K562 (cell line): ENCODE measurements around the gene KCTD6. TPM values are rescaled to one million over a fixed set of nuclear protein-coding genes. Genes with fewer than 3 reads are reported as not detected.

Source experiments
- ATAC-seq: fragments of 200-7000 bp; cut with Tn5 transposase; 3 replicates; pipeline ENCODE4 v1.9.1; 2020; ENCODE audit warnings: moderate library complexity
- BruUV-seq: library from RNA; stranded (reverse); fragments of 400-500 nt; replicated peaks from 2 replicates; lab custom pipeline; 2021; lab: Mats Ljungman, UMichigan
- CTCF ChIA-PET: fragments of 300-600 bp; formaldehyde crosslinking; extraction: SDS; loops from one replicate; lab custom pipeline; 2021; ENCODE audit warnings: low intra/inter-chr PET ratio; lab: Yijun Ruan, JAX
- POLR2A ChIA-PET: fragments of 300-600, 350-650 bp; sonication (Branson Sonifier 250); formaldehyde crosslinking; extraction: SDS; loops from one replicate; lab custom pipeline; 2021; ENCODE audit warnings: antibody characterized with exemption, inconsistent platforms; lab: Yijun Ruan, JAX
- DNase-seq, 4 experiments: peaks; one replicate each; pipeline versions ENCODE4 v3.0.0 to v3.0.0-alpha.2; 2011 to 2018; ENCODE audit warnings: low spot score in 3 of 4, mixed read lengths in 3 of 4; ENCODE audit errors: extremely low read depth in 1 of 4
- FAIRE-seq: peaks from 2 replicates; lab custom pipeline; 2011; peaks lifted over from hg19 to GRCh38; lab: Jason Lieb, UNC
- H2AFZ ChIP-seq: 2 replicates; pipeline ENCODE4 v1.6.0; 2011; ENCODE audit warnings: low read depth, low read length, control low read depth, inconsistent platforms
- H3K27ac ChIP-seq: fragments of 200-600 bp; 3 replicates; pipeline ENCODE4 v1.8.0; 2011; ENCODE audit warnings: low read depth, mild to moderate bottlenecking, control low read depth, inconsistent platforms, low read length, moderate library complexity, mixed read lengths; ENCODE audit errors: extremely low read depth
- H3K27me3 ChIP-seq, 2 experiments: fragments of 300-600 bp in 1 of 2; 2 replicates in 1 of 2; 3 replicates in 1 of 2; pipeline versions ENCODE4 v1.6.0 to v1.8.0; 2011; ENCODE audit warnings: inconsistent platforms in 2 of 2, low read length in 2 of 2, mild to moderate bottlenecking in 1 of 2, mixed read lengths in 1 of 2, moderate library complexity in 1 of 2; ENCODE audit not compliant: control insufficient read depth in 2 of 2, insufficient read depth in 2 of 2
- H3K36me3 ChIP-seq: fragments of 300-600 bp; 3 replicates; pipeline ENCODE4 v1.8.0; 2011; ENCODE audit warnings: mild to moderate bottlenecking, low read length, inconsistent platforms; ENCODE audit not compliant: control insufficient read depth, insufficient read depth
- H3K4me1 ChIP-seq, 2 experiments: fragments of 200-600 bp in 1 of 2; replicated peaks in 1 of 2; 2 replicates in 1 of 2; 3 replicates in 1 of 2; pipeline versions ENCODE4 v1.5.1 to v1.8.0; 2011; ENCODE audit warnings: inconsistent platforms in 2 of 2, low read length in 2 of 2, mild to moderate bottlenecking in 1 of 2, mixed read lengths in 1 of 2, moderate library complexity in 1 of 2; ENCODE audit not compliant: control insufficient read depth in 2 of 2, insufficient read depth in 2 of 2
- H3K4me2 ChIP-seq: 2 replicates; pipeline ENCODE4 v1.6.1; 2011; ENCODE audit warnings: low read length, control low read depth, inconsistent platforms, mixed read lengths; ENCODE audit not compliant: insufficient read depth
- H3K4me3 ChIP-seq: fragments of 200-600 bp; sonication (generic), shearing (Covaris generic); 2 replicates; pipeline ENCODE4 v1.5.1; 2016; ENCODE audit warnings: control low read depth, inconsistent platforms
- H3K79me2 ChIP-seq: fragments of 200-600 bp; 3 replicates; pipeline ENCODE4 v1.8.0; 2011; ENCODE audit warnings: low read length, inconsistent platforms; ENCODE audit not compliant: control insufficient read depth, insufficient read depth
- H3K9ac ChIP-seq, 2 experiments: 2 replicates each; pipeline versions ENCODE4 v1.6.0 to v1.6.1; 2011; ENCODE audit warnings: low read depth in 2 of 2, low read length in 2 of 2, control low read depth in 1 of 2, inconsistent platforms in 1 of 2, mild to moderate bottlenecking in 1 of 2, mixed read lengths in 1 of 2; ENCODE audit not compliant: insufficient read depth in 1 of 2
- H3K9me1 ChIP-seq: one replicate; pipeline ENCODE4 v1.6.0; 2011; ENCODE audit warnings: inconsistent platforms, mild to moderate bottlenecking, low read length, moderate library complexity; ENCODE audit not compliant: control insufficient read depth, insufficient read depth
- H3K9me3 ChIP-seq: replicated peaks from 2 replicates; pipeline ENCODE4 v1.5.1; 2011; ENCODE audit warnings: low read depth, low read length, inconsistent platforms; ENCODE audit not compliant: control insufficient read depth, insufficient read depth
- H4K20me1 ChIP-seq: replicated peaks from 2 replicates; pipeline ENCODE4 v1.6.1; 2011; ENCODE audit warnings: low read length, inconsistent platforms, mixed read lengths; ENCODE audit not compliant: control insufficient read depth, insufficient read depth
- MEF2A ChIP-seq: IDR thresholded peaks from 2 replicates; pipeline ENCODE4 v1.6.1; 2011; ENCODE audit warnings: low read depth, mild to moderate bottlenecking, low read length, moderate library complexity; ENCODE audit not compliant: control insufficient read depth
- PBX2 ChIP-seq, 2 experiments: IDR thresholded peaks in 1 of 2; conservative IDR thresholded peaks in 1 of 2; 2 replicates each; pipeline ENCODE4 v1.6.1; 2016; ENCODE audit warnings: low read depth in 2 of 2, mild to moderate bottlenecking in 1 of 2, missing compliant biosample characterization in 1 of 2, missing genetic modification characterization in 1 of 2, moderate library complexity in 1 of 2
- WGBS: fragments of 100-300 bp; shearing (Covaris generic); methylation state at CpG from one replicate; pipeline ENCODE4 v1.1.6; 2016; ENCODE audit warnings: low coverage, mixed read lengths; ENCODE audit not compliant: insufficient coverage; ENCODE audit errors: missing lambda C conversion rate; 5-methylcytosine and 5-hydroxymethylcytosine counted together
- in situ Hi-C: fragments of 300-500 bp; cut with MboI; formaldehyde crosslinking; loops from 4 replicates; pipeline ENCODE4 v1.15.0; 2018; ENCODE audit warnings: inconsistent platforms, mixed read lengths
- intact Hi-C: fragments of 100-400 bp; cut with micrococcal nuclease; formaldehyde crosslinking; loops from 2 replicates; pipeline ENCODE4 v1.14.2; 2022
- polyA plus RNA-seq, 8 experiments: library from polyadenylated mRNA; depleted of rRNA in 4 of 8; stranded (reverse) in 5 of 8; unstranded in 3 of 8; fragments of >200 nt; fragmentation: Nextera tagmentation in 2 of 8; fragmentation: Illumina TruSeq in 1 of 8; extraction: Ambion mirVana in 2 of 8; extraction: Trizol in 1 of 8; gene quantifications; 2 replicates each; pipeline versions ENCODE4 v1.2.1 to v1.2.3, GENCODE V29; 2011 to 2014; ENCODE audit warnings: inconsistent platforms in 1 of 8, missing spikeins in 1 of 8
- total RNA-seq, 7 experiments: library from RNA; depleted of rRNA in 6 of 7; stranded (reverse); fragments of >200 nt in 6 of 7; fragmentation: Illumina TruSeq in 2 of 7; extraction: Trizol in 2 of 7; gene quantifications; 2 replicates each; pipeline versions ENCODE4 v1.2.1 to v1.2.3, GENCODE V29; 2011 to 2021; ENCODE audit warnings: low replicate concordance in 1 of 7

The KCTD6 gene
- total and polyA plus RNA-seq, 9 of the 15 experiments (the other 6 are each of a cell fraction or from before 2014, with no cell fraction given): 2.1 to 5.9 (median 4.5) TPM

GRCh38 chr3:58508437-58508836 lies 16.5 kb downstream of the KCTD6 start:
- DNase-seq: no peak
- no peak for FAIRE-seq
- Histone ChIP-seq H3K9me1 (no peaks in the 10 kb centered on the region), H3K9me3 (no peaks in the 10 kb centered on the region), H3K4me1 (no peaks in the 10 kb centered on the region), H2AFZ (no peak overlapping the region), H3K27me3 (peaks cover 2 to 7% of the 10 kb centered on the region in 2 experiments; a peak in 1 of 5 replicates), H3K4me3 (no peak overlapping the region), H3K79me2 (no peaks in the 10 kb centered on the region), H3K4me2 (no peak overlapping the region), H3K9ac (no peak overlapping the region), H3K27ac (no peak overlapping the region), H4K20me1 (no peaks in the 10 kb centered on the region), H3K36me3 (no peaks in the 10 kb centered on the region)
- no TSS peak for BruUV-seq
- 36% methylated on average over 6 of the region's 6 CpGs for WGBS
- ATAC-seq: no peak
- in situ Hi-C loops (no loop called here), intact Hi-C loops (no loop called here)
- TF ChIP-seq MEF2A (no peak), PBX2 (CRISPR knock-in tag; IDR thresholded peaks at IDR 0.05; ENCODE audit: low read depth) (no peak), PBX2 (tag; conservative IDR thresholded peaks at IDR 0.05; ENCODE audit: low read depth) (0 out of 2 replicates have a peak, but pooled peaks have one; percentile 10)
- ChIA-PET POLR2A (interaction anchor here (2.0 kb wide), 1 partner anchor 13 kb away, joined by 6 read pairs; no protein-coding TSS in a partner anchor), CTCF (no interaction called here)
